ENCODE results near the gene PPHLN1. TPM values are rescaled to one million over a fixed set of nuclear protein-coding genes. Genes with fewer than 3 reads are reported as not detected.

The PPHLN1 gene
- total and polyA plus RNA-seq, 2 donors (not counting 1 experiment from before 2014, with no cell fraction given): 48.8 to 104 TPM

GRCh38 chr12:42315108-42315507 lies 10.9 kb upstream of the PPHLN1 start:
- Histone ChIP-seq H3K79me2 (ENCODE audit: control insufficient read depth, insufficient read depth, low read length) (no peaks in the 10 kb centered on the region), H3K27ac (ENCODE audit: low read length in 2 of 2) (no peak overlapping the region), H3K9ac (ENCODE audit: low read length) (no peak overlapping the region), H2AFZ (ENCODE audit: insufficient read depth, low read depth, low read length, poor library complexity, severe bottlenecking) (no peak overlapping the region), H3K9me3 (ENCODE audit: control extremely low read depth in 1 of 3, control insufficient read depth in 2 of 3, insufficient read depth in 1 of 3, low read length in 2 of 3) (no peaks in the 10 kb centered on the region), H4K20me1 (ENCODE audit: control insufficient read depth, insufficient read depth, low read length, poor library complexity, severe bottlenecking) (no peaks in the 10 kb centered on the region), H3K27me3 (replicated peaks in 1 of 4; ENCODE audit: control extremely low read depth in 1 of 4, control insufficient read depth in 3 of 4, insufficient read depth in 4 of 4, low read length in 3 of 4) (no peaks in the 10 kb centered on the region), H3K4me3 (ENCODE audit: control extremely low read depth in 1 of 5, extremely low read depth in 1 of 5, insufficient read depth in 1 of 5, low read depth in 2 of 5, low read length in 4 of 5) (no peak overlapping the region), H3K36me3 (replicated peaks in 1 of 2; ENCODE audit: control extremely low read depth in 1 of 2, control insufficient read depth in 1 of 2, extremely low read depth in 1 of 2, insufficient read depth in 2 of 2, low read length in 1 of 2) (peaks cover 4 to 25% of the 10 kb centered on the region in 2 experiments), H3K4me1 (ENCODE audit: control insufficient read depth in 2 of 2, insufficient read depth in 2 of 2, low read length in 2 of 2) (no peaks in the 10 kb centered on the region), H3K4me2 (replicated peaks; ENCODE audit: low read depth, low read length, poor library complexity, severe bottlenecking) (no peak overlapping the region)
- TF ChIP-seq EZH2 (IDR thresholded peaks at IDR 0.05; ENCODE audit: borderline replicate concordance, insufficient read depth, low read depth, low read length, poor library complexity, severe bottlenecking): no peak
- TF ChIP-seq CTCF (IDR thresholded peaks at IDR 0.05): no peak
- ATAC-seq (ENCODE audit: low read depth) (no peak), DNase-seq (no peak)
- Mint-ChIP-seq H3K9me3 (ENCODE audit: insufficient read depth) (no peaks in the 10 kb centered on the region), H3K4me3 (no peak overlapping the region), H3K4me1 (no peaks in the 10 kb centered on the region), H3K27ac (no peak overlapping the region), H3K27me3 (no peaks in the 10 kb centered on the region)
- POLR2A ChIA-PET: no interaction called here
- intact Hi-C loops (cut with micrococcal nuclease): no loop called here
- no CpG with 5 or more reads among the region's 2 CpGs for WGBS (ENCODE audit: insufficient coverage)
- CTCF ChIA-PET: interaction anchor here (0.6 to 1.0 kb wide), 2 partner anchors 17 to 254 kb away, joined by 3 read pairs; no protein-coding TSS in a partner anchor

DNA sequence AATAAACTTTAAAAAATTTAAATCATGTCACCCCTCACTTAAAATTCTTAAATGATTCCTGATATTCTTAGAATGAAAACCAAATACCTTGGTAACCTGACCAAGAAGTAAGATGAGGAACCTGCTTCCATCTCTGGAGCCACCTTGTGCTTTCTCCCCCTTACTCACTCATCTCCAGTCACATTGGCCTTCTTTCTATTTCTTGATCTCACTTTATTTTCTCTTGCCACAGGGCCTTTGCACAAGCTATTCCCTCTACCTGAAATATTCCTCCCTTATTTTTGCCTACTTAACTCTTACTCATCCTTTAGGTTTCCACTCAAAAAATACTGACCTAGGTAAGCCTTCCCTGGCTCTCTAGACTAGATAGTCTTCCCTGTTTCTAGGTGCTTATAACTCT lies 5.2 kb upstream of the PPHLN1 start:
- Histone ChIP-seq H3K27me3 (replicated peaks in 1 of 4; ENCODE audit: control extremely low read depth in 1 of 4, control insufficient read depth in 3 of 4, insufficient read depth in 4 of 4, low read length in 3 of 4) (no peaks in the 10 kb centered on the region), H3K4me3 (ENCODE audit: control extremely low read depth in 1 of 5, extremely low read depth in 1 of 5, insufficient read depth in 1 of 5, low read depth in 2 of 5, low read length in 4 of 5) (no peak overlapping the region), H3K4me1 (ENCODE audit: control insufficient read depth in 2 of 2, insufficient read depth in 2 of 2, low read length in 2 of 2) (peaks cover 8 to 9% of the 10 kb centered on the region in 2 donors), H3K4me2 (replicated peaks; ENCODE audit: low read depth, low read length, poor library complexity, severe bottlenecking) (no peak overlapping the region), H3K36me3 (replicated peaks in 1 of 2; ENCODE audit: control extremely low read depth in 1 of 2, control insufficient read depth in 1 of 2, extremely low read depth in 1 of 2, insufficient read depth in 2 of 2, low read length in 1 of 2) (peaks cover 2 to 9% of the 10 kb centered on the region in 2 experiments), H3K9me3 (ENCODE audit: control extremely low read depth in 1 of 3, control insufficient read depth in 2 of 3, insufficient read depth in 1 of 3, low read length in 2 of 3) (no peaks in the 10 kb centered on the region), H2AFZ (ENCODE audit: insufficient read depth, low read depth, low read length, poor library complexity, severe bottlenecking) (no peak overlapping the region), H3K9ac (ENCODE audit: low read length) (no peak overlapping the region), H4K20me1 (ENCODE audit: control insufficient read depth, insufficient read depth, low read length, poor library complexity, severe bottlenecking) (no peaks in the 10 kb centered on the region), H3K79me2 (ENCODE audit: control insufficient read depth, insufficient read depth, low read length) (peaks cover 7% of the 10 kb centered on the region), H3K27ac (ENCODE audit: low read length in 2 of 2) (no peak overlapping the region)
- Mint-ChIP-seq H3K4me3 (no peak overlapping the region), H3K4me1 (peaks cover 12% of the 10 kb centered on the region), H3K9me3 (ENCODE audit: insufficient read depth) (no peaks in the 10 kb centered on the region), H3K27ac (no peak overlapping the region), H3K27me3 (no peaks in the 10 kb centered on the region)
- CTCF ChIA-PET: no interaction called here
- intact Hi-C loops (cut with micrococcal nuclease): loop anchor here (10.0 kb wide), 1 partner anchor 1434 kb away; the partner anchor contains the start of genes IRAK4 and PUS7L
- no peak for DNase-seq
- TF ChIP-seq EZH2 (IDR thresholded peaks at IDR 0.05; ENCODE audit: borderline replicate concordance, insufficient read depth, low read depth, low read length, poor library complexity, severe bottlenecking) (no peak), CTCF (IDR thresholded peaks at IDR 0.05) (no peak)
- no peak for ATAC-seq (ENCODE audit: low read depth)
- POLR2A ChIA-PET: no interaction called here

All from B cell (primary cell).